ENCODE data around the gene CAPN15. TPM values are rescaled to one million over a fixed set of nuclear protein-coding genes. Genes with fewer than 3 reads are reported as not detected.
"Not testable (repeated sequence)": the region's sequence is repeated elsewhere in the genome, so short reads cannot be mapped to it uniquely, and the experiment has no call there.

Gene CAPN15
- total RNA-seq, 4 donors from 2014 or later, result 22.3 to 37.8 (median 27.4) TPM

DNA sequence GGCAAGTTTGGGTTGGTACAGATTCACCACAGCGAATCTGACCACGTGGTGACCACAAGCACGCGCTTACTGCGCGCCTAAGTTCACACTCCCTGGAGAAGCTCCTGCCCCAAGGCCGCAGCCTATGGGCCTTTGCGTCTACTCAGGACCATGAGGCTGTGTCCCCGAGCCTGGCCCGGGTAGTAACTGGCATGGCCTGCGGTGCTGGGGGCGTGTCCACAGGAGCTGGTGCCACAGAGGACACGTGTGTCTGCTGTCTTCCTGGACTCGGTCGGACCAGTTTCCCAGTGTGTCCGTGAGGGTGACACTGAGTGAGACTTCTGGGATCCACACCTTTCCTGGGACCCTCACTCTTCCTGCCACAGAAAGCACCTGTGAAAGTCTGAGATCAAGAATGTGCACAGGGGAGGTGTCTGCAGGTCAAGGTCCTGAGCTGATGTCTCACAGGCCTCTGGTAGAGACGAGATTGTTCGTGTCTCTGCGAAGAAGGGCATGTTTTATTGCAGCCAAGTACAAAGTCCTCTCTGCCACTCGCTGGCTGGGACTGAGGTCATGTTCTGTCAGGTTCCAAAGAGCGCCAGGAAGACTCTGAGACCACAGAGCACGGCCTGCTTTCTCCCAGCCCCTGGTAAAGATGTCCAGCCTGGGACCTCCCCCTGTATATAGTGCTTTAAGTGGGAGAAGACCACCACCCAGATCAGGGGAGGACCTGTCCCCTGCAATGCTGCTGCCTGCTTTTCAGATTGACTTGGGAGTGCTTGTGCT lies 25.2 kb upstream of the CAPN15 start:
- DNase-seq (no peak), ATAC-seq (peak in 1 of 2 donors; percentile 23)
- TF ChIP-seq POLR2A (IDR thresholded peaks at IDR 0.05) (no peak), CTCF (IDR thresholded peaks at IDR 0.05 in 4 of 5, conservative IDR thresholded peaks at IDR 0.05 in 1 of 5) (no peak)
- intact Hi-C loops (cut with DNase I; ENCODE audit: low total_unique reads) (no loop called here), in situ Hi-C loops (cut with MboI; ENCODE audit: low sequenced_read_pairs in 4 of 4) (no loop called here)
- no peak overlapping the region for H3K27ac ChIP-seq
- no peaks in the 10 kb centered on the region for H3K9me3 ChIP-seq
- H3K4me3 ChIP-seq, result no peak overlapping the region
- no peaks in the 10 kb centered on the region for H3K27me3 ChIP-seq
- H3K36me3 ChIP-seq, result peaks cover 0 to 42% of the 10 kb centered on the region in 2 donors
- H3K4me1 ChIP-seq, result no peaks in the 10 kb centered on the region

- intact Hi-C loops (cut with DNase I; ENCODE audit: low total_unique reads) (no loop called here), in situ Hi-C loops (cut with MboI; ENCODE audit: low sequenced_read_pairs in 4 of 4) (no loop called here)
- no peak overlapping the region for H3K4me3 ChIP-seq
- H3K27ac ChIP-seq, result no peak overlapping the region
- ATAC-seq, result no peak
- no peaks in the 10 kb centered on the region for H3K27me3 ChIP-seq
- peaks cover 0 to 38% of the 10 kb centered on the region in 2 donors for H3K36me3 ChIP-seq
- no peaks in the 10 kb centered on the region for H3K9me3 ChIP-seq
- H3K4me1 ChIP-seq, result no peaks in the 10 kb centered on the region
- no peak for DNase-seq
- no peak for TF ChIP-seq CTCF (IDR thresholded peaks at IDR 0.05 in 4 of 5, conservative IDR thresholded peaks at IDR 0.05 in 1 of 5)
- no peak for TF ChIP-seq POLR2A (IDR thresholded peaks at IDR 0.05)
Measured at GRCh38 chr16:503150-504071, 24.1 kb upstream of the CAPN15 start.

DNA sequence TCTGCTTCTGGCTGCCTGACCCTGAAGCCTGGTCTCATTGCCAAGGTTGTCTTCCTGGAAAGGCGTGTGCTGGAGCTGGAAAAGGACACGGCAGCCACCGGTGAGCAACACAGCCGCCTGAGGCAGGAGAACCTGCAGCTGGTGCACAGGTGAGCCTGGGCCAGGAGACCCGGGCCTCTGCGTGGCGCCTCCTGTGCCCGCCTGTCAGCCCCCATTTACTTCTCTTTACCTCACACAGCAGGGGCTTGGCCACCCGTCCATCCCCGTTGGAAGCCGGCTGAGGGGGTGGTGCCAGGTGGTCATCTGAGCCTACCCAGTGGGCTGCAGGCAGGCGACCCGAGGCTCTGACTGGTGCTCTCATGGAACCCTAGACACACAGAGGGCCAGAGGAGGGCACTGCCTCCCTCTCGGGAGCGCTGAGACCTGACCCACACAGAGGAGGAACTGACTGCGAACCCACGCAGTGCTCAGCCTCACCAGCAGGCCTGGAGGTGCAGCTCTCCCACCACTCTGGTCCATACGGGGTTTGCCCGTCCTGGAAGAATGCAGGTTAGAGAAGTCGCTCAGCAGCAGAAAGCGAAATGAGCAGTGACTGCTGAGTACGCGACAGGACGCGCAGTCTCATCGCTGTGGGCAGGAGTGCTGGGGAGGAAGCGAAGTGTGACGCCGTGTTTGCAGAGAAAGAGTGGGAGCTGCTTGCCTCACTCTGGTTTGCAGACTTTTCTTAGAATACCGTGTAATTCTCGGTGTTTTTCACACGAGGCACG lies 21.9 kb upstream of the CAPN15 start:
- TF ChIP-seq CTCF (IDR thresholded peaks at IDR 0.05 in 4 of 5, conservative IDR thresholded peaks at IDR 0.05 in 1 of 5), result no peak
- DNase-seq (no peak), ATAC-seq (no peak)
- no peaks in the 10 kb centered on the region for H3K9me3 ChIP-seq
- no peaks in the 10 kb centered on the region for H3K4me1 ChIP-seq
- intact Hi-C loops (cut with DNase I; ENCODE audit: low total_unique reads) (no loop called here), in situ Hi-C loops (cut with MboI; ENCODE audit: low sequenced_read_pairs in 4 of 4) (no loop called here)
- no peak overlapping the region for H3K27ac ChIP-seq
- peaks cover 0 to 37% of the 10 kb centered on the region in 2 donors for H3K36me3 ChIP-seq
- no peak overlapping the region for H3K4me3 ChIP-seq
- no peaks in the 10 kb centered on the region for H3K27me3 ChIP-seq

- TF ChIP-seq CTCF (IDR thresholded peaks at IDR 0.05 in 4 of 5, conservative IDR thresholded peaks at IDR 0.05 in 1 of 5) (no peak), POLR2A (IDR thresholded peaks at IDR 0.05) (no peak)
- ATAC-seq (no peak), DNase-seq (no peak)
- no peaks in the 10 kb centered on the region for H3K4me1 ChIP-seq
- H3K9me3 ChIP-seq, result no peaks in the 10 kb centered on the region
- peaks cover 0 to 38% of the 10 kb centered on the region in 2 donors for H3K36me3 ChIP-seq
- intact Hi-C loops (cut with DNase I; ENCODE audit: low total_unique reads), result no loop called here
- H3K27ac ChIP-seq, result no peak overlapping the region
- no peaks in the 10 kb centered on the region for H3K27me3 ChIP-seq
- H3K4me3 ChIP-seq, result no peak overlapping the region
- in situ Hi-C loops (cut with MboI; ENCODE audit: low sequenced_read_pairs in 4 of 4), result no loop called here
Measured at GRCh38 chr16:506246-506546, 21.3 kb upstream of the CAPN15 start.

DNA sequence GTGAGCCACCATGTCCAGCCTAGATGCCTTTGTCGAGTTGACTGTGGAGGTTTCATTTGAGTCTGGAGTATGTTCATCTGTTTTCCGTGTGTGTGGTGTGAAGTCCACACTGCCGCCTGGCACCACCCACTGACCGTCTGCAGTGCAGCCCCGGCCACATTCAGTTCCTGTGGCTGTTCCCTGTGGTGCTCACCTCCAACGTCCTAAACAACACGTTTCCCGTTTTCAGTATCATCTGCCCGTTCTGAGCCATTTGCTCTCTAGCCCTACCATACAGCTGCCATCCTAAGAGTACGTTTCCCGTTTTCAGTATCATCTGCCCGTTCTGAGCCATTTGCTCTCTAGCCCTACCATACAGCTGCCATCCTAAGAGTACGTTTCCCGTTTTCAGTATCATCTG lies 20.0 kb upstream of the CAPN15 start:
- DNase-seq; H3K4me3 ChIP-seq; H3K9me3 ChIP-seq; in situ Hi-C loops (cut with MboI; ENCODE audit: low sequenced_read_pairs in 4 of 4); H3K27ac ChIP-seq; H3K4me1 ChIP-seq; intact Hi-C loops (cut with DNase I; ENCODE audit: low total_unique reads); H3K27me3 ChIP-seq; ATAC-seq: not testable (repeated sequence)
- peaks cover 0 to 38% of the 10 kb centered on the region in 2 donors for H3K36me3 ChIP-seq
